Activated T-helper 1 cell treated with anti-CD3 and anti-CD28 coated beads, Interleukin-12 subunit alpha, Interleukin-12 subunit beta, Interleukin-2, Interleukin-4 antibody, amounts not matched to agents 30 ng/mL and 10 ng/mL and 1 ng/mL, durations not matched to agents 14 hours and 24 hours and 36 hours (primary cell): ENCODE measurements around the gene SH3TC2. TPM values are rescaled to one million over a fixed set of nuclear protein-coding genes. Genes with fewer than 3 reads are reported as not detected.

Experiments
- DNase-seq: peaks from one replicate; pipeline ENCODE4 v3.0.0; 2021; ENCODE audit warnings: low spot score
- H3K27ac Mint-ChIP-seq: one replicate; pipeline ENCODE4 v1.8.0; 2021; ENCODE audit warnings: mild to moderate bottlenecking, mixed read lengths
- H3K27me3 Mint-ChIP-seq: one replicate; pipeline ENCODE4 v1.8.0; 2022; ENCODE audit warnings: mild to moderate bottlenecking, moderate library complexity, mixed read lengths; ENCODE audit not compliant: insufficient read depth
- H3K36me3 Mint-ChIP-seq: one replicate; pipeline ENCODE4 v1.8.0; 2021; ENCODE audit warnings: low read depth, mixed read lengths
- H3K4me1 Mint-ChIP-seq: one replicate; pipeline ENCODE4 v1.8.0; 2021; ENCODE audit warnings: low read depth, mixed read lengths
- H3K4me3 Mint-ChIP-seq: one replicate; pipeline ENCODE4 v1.8.0; 2021; ENCODE audit warnings: mild to moderate bottlenecking, moderate library complexity, mixed read lengths
- H3K9me3 Mint-ChIP-seq: one replicate; pipeline ENCODE4 v1.8.0; 2021; ENCODE audit warnings: mixed read lengths
- intact Hi-C: fragments of 100-400 bp; cut with micrococcal nuclease; formaldehyde crosslinking; loops from one replicate; pipeline ENCODE4 v1.15.1; 2024
- total RNA-seq: library from RNA; stranded (reverse); gene quantifications from 2 replicates; pipeline ENCODE4 v1.2.3, GENCODE V29; 2022

The SH3TC2 gene
- total RNA-seq, 1 donor from 2014 or later, result not detected

DNA sequence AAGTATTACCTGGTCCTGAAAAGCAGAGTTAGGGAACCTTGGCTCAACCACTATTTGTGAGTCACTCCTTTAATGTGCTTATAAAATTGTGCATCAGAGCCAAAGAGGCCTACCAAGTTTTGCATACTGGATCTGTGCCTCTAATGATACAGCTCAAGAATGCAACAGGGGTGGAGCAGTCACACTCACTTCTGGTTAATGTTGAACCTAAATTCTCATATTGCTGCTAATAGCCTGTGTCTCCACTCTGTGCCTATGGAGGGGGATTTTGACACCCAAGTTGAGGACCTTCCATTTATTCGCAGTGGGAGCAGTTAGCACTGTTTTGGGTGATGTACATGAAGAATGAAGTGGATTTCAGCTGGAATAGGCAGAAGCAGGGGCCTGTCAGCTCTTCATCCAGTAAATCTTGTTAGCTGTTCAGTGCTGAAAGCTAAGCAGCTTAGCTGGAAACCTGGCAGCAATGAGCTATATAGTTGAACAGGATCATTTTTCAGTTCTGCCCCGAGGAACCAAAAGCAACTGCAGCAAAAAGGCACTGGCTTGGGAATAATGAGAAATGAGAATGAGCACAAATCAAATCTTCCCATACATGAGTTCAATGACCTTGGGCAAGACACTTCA is 9.7 kb downstream of the SH3TC2 start:
- H3K27ac Mint-ChIP-seq, result no peak overlapping the region
- intact Hi-C loops, result no loop called here
- H3K4me1 Mint-ChIP-seq, result no peaks in the 10 kb centered on the region
- peaks cover 5% of the 10 kb centered on the region for H3K27me3 Mint-ChIP-seq
- no peaks in the 10 kb centered on the region for H3K36me3 Mint-ChIP-seq
- DNase-seq, result no peak
- H3K9me3 Mint-ChIP-seq, result no peaks in the 10 kb centered on the region
- no peak overlapping the region for H3K4me3 Mint-ChIP-seq

DNA sequence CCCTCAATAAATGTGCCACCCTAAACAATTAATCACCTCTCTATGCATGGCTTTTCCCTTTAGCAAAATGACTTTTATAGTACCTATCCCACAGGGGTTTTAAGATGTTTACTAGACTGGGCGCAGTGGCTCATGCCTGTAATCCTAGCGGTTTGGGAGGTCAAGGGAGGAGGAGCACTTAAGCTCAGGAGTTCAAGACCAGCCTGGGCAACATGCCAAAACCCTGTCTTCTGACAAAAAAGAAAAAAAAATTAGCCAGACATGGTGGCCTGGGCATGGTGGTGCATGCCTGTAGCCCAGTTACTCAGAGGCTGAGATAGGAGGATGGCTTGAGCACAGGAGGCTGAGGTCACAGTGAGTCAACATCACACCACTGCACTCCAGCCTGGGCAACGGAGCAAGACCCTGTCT is 13.5 kb downstream of the SH3TC2 start:
- intact Hi-C loops, result no loop called here
- H3K27me3 Mint-ChIP-seq, result peaks cover 5% of the 10 kb centered on the region
- no peak for DNase-seq
- no peaks in the 10 kb centered on the region for H3K36me3 Mint-ChIP-seq
- no peak overlapping the region for H3K27ac Mint-ChIP-seq
- H3K9me3 Mint-ChIP-seq, result no peaks in the 10 kb centered on the region
- no peak overlapping the region for H3K4me3 Mint-ChIP-seq
- no peaks in the 10 kb centered on the region for H3K4me1 Mint-ChIP-seq

DNA sequence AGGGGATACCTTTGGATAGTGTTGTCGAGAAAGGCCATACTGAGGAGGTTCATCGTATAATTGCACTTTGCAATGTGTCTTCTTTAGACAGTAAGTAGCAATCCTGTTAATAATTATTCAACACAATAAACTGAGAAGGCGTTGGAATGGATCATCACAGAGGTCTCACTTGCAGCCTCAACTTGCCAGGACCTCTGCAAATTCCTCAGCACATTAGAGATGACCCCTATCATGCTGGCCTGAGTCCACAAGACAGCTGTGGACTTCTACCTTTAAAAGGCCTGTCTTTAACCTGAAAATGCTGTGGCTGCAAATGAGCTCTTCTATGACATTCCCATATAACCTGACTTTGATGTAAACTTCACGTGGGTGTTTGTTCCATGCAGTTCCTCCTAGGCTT is 14.1 kb downstream of the SH3TC2 start:
- H3K36me3 Mint-ChIP-seq, result no peaks in the 10 kb centered on the region
- intact Hi-C loops, result no loop called here

DNA sequence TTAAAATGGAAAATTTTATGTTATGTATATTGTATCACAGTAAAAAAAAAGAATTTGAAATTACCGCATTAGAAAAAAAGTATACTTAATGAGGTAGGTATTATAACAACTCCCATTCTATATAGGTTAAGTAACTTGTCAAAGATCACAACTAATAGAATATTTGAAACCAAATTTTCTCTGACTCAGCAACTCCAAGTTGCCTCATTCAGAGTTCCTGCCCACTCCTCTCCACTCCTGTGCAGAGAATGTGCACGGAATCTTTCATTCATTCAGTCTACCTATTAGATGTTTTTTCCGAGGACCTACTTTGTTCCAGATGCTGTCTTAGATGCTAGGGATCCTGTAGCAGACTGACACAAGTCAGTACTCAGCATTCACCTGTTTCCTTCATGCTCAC is 15.4 kb downstream of the SH3TC2 start:
- intact Hi-C loops, result no loop called here
- peaks cover 5% of the 10 kb centered on the region for H3K27me3 Mint-ChIP-seq
- no peaks in the 10 kb centered on the region for H3K9me3 Mint-ChIP-seq
- H3K4me1 Mint-ChIP-seq, result no peaks in the 10 kb centered on the region
- no peak overlapping the region for H3K4me3 Mint-ChIP-seq
- no peak for DNase-seq
- H3K27ac Mint-ChIP-seq, result no peak overlapping the region
- no peaks in the 10 kb centered on the region for H3K36me3 Mint-ChIP-seq

More for the DNA sequence above, 14.1 kb downstream of the SH3TC2 start:
- H3K4me1 Mint-ChIP-seq, result no peaks in the 10 kb centered on the region
- H3K27ac Mint-ChIP-seq, result no peak overlapping the region
- no peak for DNase-seq
- H3K27me3 Mint-ChIP-seq, result peaks cover 5% of the 10 kb centered on the region
- no peak overlapping the region for H3K4me3 Mint-ChIP-seq
- no peaks in the 10 kb centered on the region for H3K9me3 Mint-ChIP-seq

DNA sequence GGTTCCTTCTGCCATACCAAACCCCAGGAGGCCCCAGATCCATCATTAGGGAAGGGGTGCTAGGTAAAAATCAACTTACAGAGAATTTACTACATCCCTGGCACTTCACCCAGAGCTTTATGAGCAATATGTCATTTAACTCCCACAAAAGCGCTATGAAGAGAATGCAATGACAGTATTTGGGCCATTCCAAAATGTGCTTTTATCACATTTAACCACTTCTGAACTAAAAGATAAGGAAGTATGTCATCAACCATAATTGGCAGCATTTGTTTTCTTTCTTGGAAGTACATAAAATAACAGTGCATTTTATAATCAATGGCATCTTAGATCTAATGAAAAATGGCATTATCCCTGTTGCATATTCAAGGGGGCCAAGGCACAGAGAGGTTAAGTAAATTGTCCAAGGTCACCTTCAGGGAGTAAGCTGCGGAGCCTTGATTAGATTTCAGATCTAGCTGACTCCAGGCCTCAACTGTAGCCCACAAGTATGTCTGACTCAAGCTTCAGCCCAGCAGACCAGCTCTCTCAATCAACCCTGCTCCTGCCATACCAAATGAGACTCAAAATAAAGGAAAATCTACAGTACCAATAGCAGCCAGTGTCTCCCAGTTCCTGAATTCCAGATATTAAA is 16.5 kb downstream of the SH3TC2 start:
- peaks cover 5% of the 10 kb centered on the region for H3K27me3 Mint-ChIP-seq
- H3K9me3 Mint-ChIP-seq, result no peaks in the 10 kb centered on the region
- no peaks in the 10 kb centered on the region for H3K36me3 Mint-ChIP-seq
- no peaks in the 10 kb centered on the region for H3K4me1 Mint-ChIP-seq
- intact Hi-C loops, result no loop called here
- no peak overlapping the region for H3K27ac Mint-ChIP-seq
- no peak for DNase-seq
- H3K4me3 Mint-ChIP-seq, result no peak overlapping the region

DNA sequence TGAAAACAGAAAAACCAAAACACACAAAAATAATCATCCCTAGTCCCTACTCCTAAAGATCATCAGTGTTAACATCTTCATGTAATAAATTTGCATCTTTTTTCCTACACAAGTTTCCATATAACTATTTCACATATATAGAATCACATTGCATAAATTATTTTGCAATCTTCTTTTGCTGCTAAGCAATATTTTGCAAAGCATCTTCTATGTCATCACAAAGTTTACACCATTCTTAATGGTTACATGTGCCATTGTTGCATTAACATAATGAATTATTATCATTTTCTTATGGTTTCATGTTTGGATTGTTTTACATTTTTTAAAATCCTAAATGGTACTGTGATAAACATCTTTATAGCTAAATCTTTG is 17.8 kb downstream of the SH3TC2 start:
- peaks cover 5% of the 10 kb centered on the region for H3K27me3 Mint-ChIP-seq
- DNase-seq, result no peak
- no peaks in the 10 kb centered on the region for H3K36me3 Mint-ChIP-seq
- no peak overlapping the region for H3K27ac Mint-ChIP-seq
- H3K4me3 Mint-ChIP-seq, result no peak overlapping the region
- no peaks in the 10 kb centered on the region for H3K4me1 Mint-ChIP-seq
- intact Hi-C loops, result no loop called here
- no peaks in the 10 kb centered on the region for H3K9me3 Mint-ChIP-seq

DNA sequence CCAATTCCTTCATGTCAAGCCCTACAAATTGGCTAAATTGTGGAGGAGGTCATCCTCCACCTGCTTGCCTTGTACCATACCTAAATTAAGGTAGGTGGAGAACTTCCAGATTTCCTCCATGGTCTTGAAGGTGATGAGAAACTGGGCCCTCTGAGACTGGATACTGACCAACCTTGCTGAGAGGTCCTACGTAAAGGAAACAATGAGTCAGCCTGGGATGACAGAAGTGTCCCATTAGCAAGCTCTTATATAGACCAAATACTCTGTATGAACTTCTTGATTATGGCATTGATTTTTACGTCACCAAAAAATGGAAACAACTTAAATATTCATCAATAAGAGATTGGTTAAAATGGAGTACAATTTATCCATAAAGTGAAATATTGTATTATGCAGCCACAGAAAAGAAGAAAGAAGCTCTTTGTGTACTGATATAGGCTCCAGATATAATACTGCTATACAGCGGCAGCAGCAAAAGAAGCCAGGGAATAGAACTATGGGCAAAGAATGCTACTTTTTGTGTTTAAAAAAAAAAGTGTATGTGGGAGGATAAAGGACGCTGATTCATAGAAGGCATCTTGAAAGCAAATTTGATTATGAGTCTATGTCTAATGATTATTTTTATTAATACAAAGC is 18.3 kb downstream of the SH3TC2 start:
- Mint-ChIP-seq H3K4me3 (no peak overlapping the region), H3K9me3 (no peaks in the 10 kb centered on the region), H3K4me1 (no peaks in the 10 kb centered on the region), H3K27ac (no peak overlapping the region), H3K36me3 (no peaks in the 10 kb centered on the region), H3K27me3 (peaks cover 5% of the 10 kb centered on the region)
- DNase-seq, result no peak
- intact Hi-C loops, result no loop called here

DNA sequence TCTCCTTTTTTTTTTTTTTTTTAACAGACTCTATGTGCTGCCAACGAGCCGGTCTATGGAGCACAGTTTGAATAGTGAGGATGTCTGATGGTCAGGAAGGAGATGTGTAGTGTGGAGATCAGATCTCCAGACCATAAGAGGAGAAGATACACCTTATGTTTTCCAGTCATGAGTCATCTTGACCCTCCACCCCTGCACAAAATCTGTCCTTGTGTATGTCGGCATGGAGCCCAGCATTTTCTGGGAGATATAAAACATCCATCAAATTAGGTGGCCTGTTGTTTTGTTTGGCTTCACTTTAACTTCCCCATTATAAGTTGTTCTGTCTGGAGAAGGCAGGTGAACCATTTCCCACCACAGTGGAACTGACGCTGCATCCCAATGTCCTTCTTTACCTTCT is 19.2 kb downstream of the SH3TC2 start:
- Mint-ChIP-seq H3K4me3 (no peak overlapping the region), H3K27ac (no peak overlapping the region), H3K9me3 (no peaks in the 10 kb centered on the region), H3K4me1 (no peaks in the 10 kb centered on the region), H3K27me3 (peaks cover 7% of the 10 kb centered on the region), H3K36me3 (no peaks in the 10 kb centered on the region)
- intact Hi-C loops, result no loop called here
- DNase-seq, result no peak

DNA sequence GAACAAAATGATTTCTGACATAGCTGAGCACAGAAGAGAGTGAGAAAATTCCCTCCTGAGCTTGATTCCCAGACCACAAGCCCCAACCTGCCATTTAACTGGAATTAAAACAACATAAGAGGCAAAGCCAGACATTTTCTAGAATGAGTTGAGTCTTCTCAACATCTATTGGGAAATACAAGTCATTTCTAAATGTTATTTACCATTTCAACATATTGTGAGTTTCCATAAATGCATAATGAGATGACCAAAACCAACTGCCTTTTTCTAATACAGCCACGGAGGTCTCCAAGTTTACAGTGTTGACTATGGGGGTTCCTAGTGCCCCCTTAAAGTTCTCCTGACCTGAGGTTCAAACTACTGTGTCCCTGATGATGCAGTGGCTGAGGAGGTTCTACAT is 20.0 kb downstream of the SH3TC2 start:
- Mint-ChIP-seq H3K27me3 (peaks cover 7% of the 10 kb centered on the region), H3K27ac (no peak overlapping the region), H3K36me3 (no peaks in the 10 kb centered on the region)

DNA sequence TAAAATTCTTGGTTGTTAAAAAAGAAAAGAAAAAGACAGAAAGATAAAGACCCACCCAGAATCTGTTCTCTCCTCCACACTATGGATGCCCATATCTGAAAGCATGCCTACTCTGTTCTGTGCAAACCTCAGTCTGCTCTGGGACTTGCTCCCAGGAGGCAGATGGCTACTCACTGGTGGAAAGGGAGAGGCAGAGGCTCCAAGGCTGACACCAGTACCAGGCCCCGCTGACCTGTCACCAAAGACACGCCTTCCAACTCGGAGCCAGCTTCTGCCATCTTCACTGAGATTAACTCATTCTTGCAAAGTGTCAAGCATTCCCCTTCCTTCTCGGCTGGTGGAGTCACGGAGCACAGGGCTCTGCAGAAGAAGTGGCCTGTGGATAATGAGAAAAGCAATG is 21.6 kb downstream of the SH3TC2 start:
- Mint-ChIP-seq H3K36me3 (no peaks in the 10 kb centered on the region), H3K4me3 (no peak overlapping the region), H3K27ac (no peak overlapping the region), H3K27me3 (peaks cover 7% of the 10 kb centered on the region), H3K4me1 (peaks cover 21% of the 10 kb centered on the region), H3K9me3 (no peaks in the 10 kb centered on the region)
- intact Hi-C loops, result no loop called here
- no peak for DNase-seq

More for the DNA sequence above, 20.0 kb downstream of the SH3TC2 start:
- intact Hi-C loops, result no loop called here
- DNase-seq, result no peak
- Mint-ChIP-seq H3K9me3 (no peaks in the 10 kb centered on the region), H3K4me3 (no peak overlapping the region), H3K4me1 (peaks cover 4% of the 10 kb centered on the region)

DNA sequence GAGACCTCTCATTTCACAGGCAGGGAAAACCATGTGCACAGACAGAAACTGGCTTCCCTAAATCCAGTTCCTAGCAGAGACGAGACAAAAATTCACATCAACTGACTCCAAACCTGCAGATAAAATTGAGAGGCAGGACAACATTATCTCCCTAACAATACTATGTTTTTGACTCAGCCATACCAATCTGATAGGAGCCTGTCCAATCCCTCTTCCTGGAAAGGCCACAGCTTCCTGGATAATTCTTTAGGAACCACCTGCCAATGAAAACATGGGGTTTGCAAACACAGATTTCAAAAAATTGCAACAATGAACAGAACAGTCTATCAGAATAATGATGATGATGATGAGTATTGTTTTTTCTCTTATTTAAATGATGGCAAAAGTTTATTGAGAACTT is 22.4 kb downstream of the SH3TC2 start:
- peaks cover 5% of the 10 kb centered on the region for H3K27me3 Mint-ChIP-seq
- no peak for DNase-seq
- peaks cover 29% of the 10 kb centered on the region for H3K4me1 Mint-ChIP-seq
- no peak overlapping the region for H3K27ac Mint-ChIP-seq
- H3K4me3 Mint-ChIP-seq, result no peak overlapping the region
- no peaks in the 10 kb centered on the region for H3K36me3 Mint-ChIP-seq
- H3K9me3 Mint-ChIP-seq, result no peaks in the 10 kb centered on the region
- intact Hi-C loops, result no loop called here

DNA sequence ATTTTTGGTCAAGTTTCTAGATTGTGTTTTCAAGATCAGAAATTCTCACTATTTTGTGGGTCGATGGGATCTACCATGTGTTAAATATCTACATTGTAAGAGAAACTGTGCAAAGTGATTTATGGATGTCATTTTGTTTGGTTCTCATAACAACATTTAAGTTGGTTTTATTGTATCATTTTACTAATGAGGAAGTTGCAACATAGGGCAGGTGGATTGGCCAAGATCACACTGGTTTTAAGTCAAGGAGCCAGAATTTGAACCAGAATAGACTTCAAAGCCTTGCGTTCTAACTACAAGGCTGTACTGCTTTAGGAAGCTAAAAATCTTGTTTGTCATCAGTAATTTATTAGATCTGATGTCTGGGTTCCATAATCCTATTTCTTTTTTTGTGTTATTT is 23.4 kb downstream of the SH3TC2 start:
- H3K9me3 Mint-ChIP-seq, result no peaks in the 10 kb centered on the region
- no peak overlapping the region for H3K27ac Mint-ChIP-seq
- H3K4me3 Mint-ChIP-seq, result no peak overlapping the region
- H3K36me3 Mint-ChIP-seq, result no peaks in the 10 kb centered on the region
- H3K27me3 Mint-ChIP-seq, result peaks cover 5% of the 10 kb centered on the region
- peaks cover 34% of the 10 kb centered on the region for H3K4me1 Mint-ChIP-seq
- no peak for DNase-seq
- intact Hi-C loops, result no loop called here

DNA sequence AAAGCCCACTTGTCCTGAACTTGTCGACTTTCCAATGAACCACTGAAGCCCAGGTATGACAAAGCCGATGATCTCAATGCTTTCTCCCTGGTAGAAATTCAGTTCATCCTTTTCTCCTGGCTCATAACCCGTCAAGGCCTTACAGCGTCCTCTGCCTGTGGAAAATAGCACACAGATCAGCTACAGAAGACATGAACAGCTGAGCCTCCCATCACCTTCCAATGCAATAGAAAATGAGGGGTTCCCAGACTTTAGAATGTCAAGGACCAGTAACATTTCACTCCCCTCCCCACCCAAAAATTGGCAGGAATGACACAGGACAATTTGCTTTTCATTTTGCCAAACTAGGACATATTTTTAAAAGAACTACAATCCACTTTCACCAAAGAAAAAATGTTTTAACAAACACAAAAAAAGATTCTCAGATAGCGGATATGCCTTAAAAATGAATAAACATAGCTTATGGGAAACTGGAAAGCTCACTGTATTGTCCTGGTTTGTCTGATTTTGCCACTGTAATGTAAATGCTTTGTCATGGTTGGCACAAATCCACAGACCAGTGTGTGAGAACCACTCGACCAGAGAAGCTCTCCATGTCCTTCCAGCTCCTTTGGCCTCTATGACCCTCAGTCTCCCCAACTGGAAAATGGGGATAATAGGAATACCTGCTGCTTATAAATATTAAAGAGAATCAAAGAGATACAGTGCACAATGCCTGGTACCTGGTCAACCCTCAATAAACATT is 24.4 kb downstream of the SH3TC2 start:
- DNase-seq, result no peak
- intact Hi-C loops, result no loop called here
- Mint-ChIP-seq H3K27ac (no peak overlapping the region), H3K36me3 (no peaks in the 10 kb centered on the region), H3K4me1 (peaks cover 34% of the 10 kb centered on the region), H3K27me3 (peaks cover 5% of the 10 kb centered on the region), H3K4me3 (no peak overlapping the region), H3K9me3 (no peaks in the 10 kb centered on the region)
